ENCODE results near the gene ANO6. TPM values are rescaled to one million over a fixed set of nuclear protein-coding genes. Genes with fewer than 3 reads are reported as not detected.

Gene ANO6
- total and polyA plus RNA-seq, 5 donors: 14.4 to 51.0 (median 46.8) TPM

GRCh38 chr12:45284096-45284901, 68.4 kb downstream of the ANO6 start:
- H3K27ac ChIP-seq (ENCODE audit: low read length): no peak overlapping the region
- ATAC-seq (no peak), DNase-seq (no peak)
- H3K4me3 ChIP-seq (ENCODE audit: low read length): no peak overlapping the region
- H3K4me1 ChIP-seq (ENCODE audit: control insufficient read depth, insufficient read depth, low read length): peaks cover 13% of the 10 kb centered on the region
- no peaks in the 10 kb centered on the region for H3K27me3 ChIP-seq (ENCODE audit: control insufficient read depth, insufficient read depth)
- H3K9me3 ChIP-seq (ENCODE audit: control insufficient read depth, low read length): no peaks in the 10 kb centered on the region
- intact Hi-C loops (cut with DNase I): no loop called here
- 63% methylated on average over 8 of the region's 8 CpGs for WGBS

GRCh38 chr12:45285717-45286116, 69.8 kb downstream of the ANO6 start:
- intact Hi-C loops (cut with DNase I): no loop called here
- no peaks in the 10 kb centered on the region for H3K9me3 ChIP-seq (ENCODE audit: control insufficient read depth, low read length)
- peak in 1 of 3 donors; percentile 40 for DNase-seq
- no peak overlapping the region for H3K4me3 ChIP-seq (ENCODE audit: low read length)
- H3K4me1 ChIP-seq (ENCODE audit: control insufficient read depth, insufficient read depth, low read length): peaks cover 7% of the 10 kb centered on the region
- ATAC-seq: no peak
- H3K27ac ChIP-seq (ENCODE audit: low read length): no peak overlapping the region
- no peaks in the 10 kb centered on the region for H3K27me3 ChIP-seq (ENCODE audit: control insufficient read depth, insufficient read depth)
- WGBS: 98% methylated on average over 2 of the region's 2 CpGs

GRCh38 chr12:45286621-45287020, 70.7 kb downstream of the ANO6 start:
- DNase-seq (no peak), ATAC-seq (no peak)
- Histone ChIP-seq H3K27me3 (ENCODE audit: control insufficient read depth, insufficient read depth) (no peaks in the 10 kb centered on the region), H3K4me1 (ENCODE audit: control insufficient read depth, insufficient read depth, low read length) (peaks cover 7% of the 10 kb centered on the region), H3K9me3 (ENCODE audit: control insufficient read depth, low read length) (no peaks in the 10 kb centered on the region), H3K27ac (ENCODE audit: low read length) (no peak overlapping the region), H3K4me3 (ENCODE audit: low read length) (no peak overlapping the region)
- WGBS: 95% methylated on average over 2 of the region's 2 CpGs
- intact Hi-C loops (cut with DNase I): no loop called here

GRCh38 chr12:45289245-45290215, 73.6 kb downstream of the ANO6 start:
- Histone ChIP-seq H3K4me1 (ENCODE audit: control insufficient read depth, insufficient read depth, low read length) (peaks cover 2% of the 10 kb centered on the region), H3K9me3 (ENCODE audit: control insufficient read depth, low read length) (no peaks in the 10 kb centered on the region), H3K4me3 (ENCODE audit: low read length) (no peak overlapping the region), H3K27me3 (ENCODE audit: control insufficient read depth, insufficient read depth) (no peaks in the 10 kb centered on the region), H3K27ac (ENCODE audit: low read length) (no peak overlapping the region)
- 96% methylated on average over 4 of the region's 4 CpGs for WGBS
- DNase-seq: no peak
- intact Hi-C loops (cut with DNase I): no loop called here
- ATAC-seq: no peak

GRCh38 chr12:45290216-45290605, 74.3 kb downstream of the ANO6 start:
- DNase-seq (no peak), ATAC-seq (peak in 1 of 2 donors; percentile 42)
- 94% methylated on average over 2 of the region's 2 CpGs for WGBS
- H3K9me3 ChIP-seq (ENCODE audit: control insufficient read depth, low read length): no peaks in the 10 kb centered on the region
- no peaks in the 10 kb centered on the region for H3K27me3 ChIP-seq (ENCODE audit: control insufficient read depth, insufficient read depth)
- intact Hi-C loops (cut with DNase I): no loop called here
- no peak overlapping the region for H3K4me3 ChIP-seq (ENCODE audit: low read length)
- peaks cover 2% of the 10 kb centered on the region for H3K4me1 ChIP-seq (ENCODE audit: control insufficient read depth, insufficient read depth, low read length)
- H3K27ac ChIP-seq (ENCODE audit: low read length): no peak overlapping the region

GRCh38 chr12:45291518-45291917, 75.6 kb downstream of the ANO6 start:
- Histone ChIP-seq H3K9me3 (ENCODE audit: control insufficient read depth, low read length) (no peaks in the 10 kb centered on the region), H3K4me3 (ENCODE audit: low read length) (no peak overlapping the region), H3K27ac (ENCODE audit: low read length) (no peak overlapping the region), H3K4me1 (ENCODE audit: control insufficient read depth, insufficient read depth, low read length) (peaks cover 3% of the 10 kb centered on the region), H3K27me3 (ENCODE audit: control insufficient read depth, insufficient read depth) (no peaks in the 10 kb centered on the region)
- 77% methylated on average over 1 of the region's 1 CpG for WGBS
- no peak for ATAC-seq
- no peak for DNase-seq
- intact Hi-C loops (cut with DNase I): no loop called here

- Histone ChIP-seq H3K27me3 (ENCODE audit: control insufficient read depth, insufficient read depth) (no peaks in the 10 kb centered on the region), H3K4me3 (ENCODE audit: low read length) (peak overlapping the region; percentile 12), H3K9me3 (ENCODE audit: control insufficient read depth, low read length) (no peaks in the 10 kb centered on the region), H3K4me1 (ENCODE audit: control insufficient read depth, insufficient read depth, low read length) (peaks cover 5% of the 10 kb centered on the region), H3K27ac (ENCODE audit: low read length) (peak overlapping the region; percentile 79)
- intact Hi-C loops (cut with DNase I): no loop called here
- ATAC-seq: peak; percentile 60 to 76
- peak in 1 of 3 donors; percentile 41 for DNase-seq
- WGBS: 52% methylated on average over 4 of the region's 4 CpGs
Measured at GRCh38 chr12:45292486-45293195, 76.7 kb downstream of the ANO6 start.

GRCh38 chr12:45294906-45295305, 79.0 kb downstream of the ANO6 start:
- intact Hi-C loops (cut with DNase I): no loop called here
- H3K4me1 ChIP-seq (ENCODE audit: control insufficient read depth, insufficient read depth, low read length): peaks cover 5% of the 10 kb centered on the region
- WGBS: 97% methylated on average over 5 of the region's 5 CpGs

GRCh38 chr12:45296046-45296586, 80.2 kb downstream of the ANO6 start:
- no peak overlapping the region for H3K27ac ChIP-seq (ENCODE audit: low read length)
- H3K4me3 ChIP-seq (ENCODE audit: low read length): no peak overlapping the region
- no peak for ATAC-seq
- DNase-seq: no peak
- intact Hi-C loops (cut with DNase I): no loop called here
- 71% methylated on average over 7 of the region's 7 CpGs for WGBS
- H3K27me3 ChIP-seq (ENCODE audit: control insufficient read depth, insufficient read depth): no peaks in the 10 kb centered on the region
- peaks cover 7% of the 10 kb centered on the region for H3K4me1 ChIP-seq (ENCODE audit: control insufficient read depth, insufficient read depth, low read length)
- H3K9me3 ChIP-seq (ENCODE audit: control insufficient read depth, low read length): no peaks in the 10 kb centered on the region

More at GRCh38 chr12:45294906-45295305, 79.0 kb downstream of the ANO6 start:
- Histone ChIP-seq H3K27me3 (ENCODE audit: control insufficient read depth, insufficient read depth) (no peaks in the 10 kb centered on the region), H3K4me3 (ENCODE audit: low read length) (no peak overlapping the region), H3K9me3 (ENCODE audit: control insufficient read depth, low read length) (no peaks in the 10 kb centered on the region), H3K27ac (ENCODE audit: low read length) (no peak overlapping the region)
- ATAC-seq (no peak), DNase-seq (no peak)

GRCh38 chr12:45298047-45298446, 82.2 kb downstream of the ANO6 start:
- intact Hi-C loops (cut with DNase I): no loop called here
- no peaks in the 10 kb centered on the region for H3K27me3 ChIP-seq (ENCODE audit: control insufficient read depth, insufficient read depth)
- ATAC-seq (no peak), DNase-seq (no peak)
- H3K9me3 ChIP-seq (ENCODE audit: control insufficient read depth, low read length): no peaks in the 10 kb centered on the region
- no peak overlapping the region for H3K27ac ChIP-seq (ENCODE audit: low read length)
- H3K4me3 ChIP-seq (ENCODE audit: low read length): no peak overlapping the region
- H3K4me1 ChIP-seq (ENCODE audit: control insufficient read depth, insufficient read depth, low read length): peaks cover 7% of the 10 kb centered on the region
- 61% methylated on average over 4 of the region's 4 CpGs for WGBS
